NCI-H1048 (cell line): Measurements from ENCODE around the gene GRIN2C.

Experiments used
- DNase-seq: peaks from one replicate; lab custom pipeline; 2025; lab: John Stamatoyannopoulos, UW

GRIN2C gene

GRCh38 chr17:74799097-74799496 lies 60.6 kb downstream of the GRIN2C start:
- DNase-seq = no peak

DNA sequence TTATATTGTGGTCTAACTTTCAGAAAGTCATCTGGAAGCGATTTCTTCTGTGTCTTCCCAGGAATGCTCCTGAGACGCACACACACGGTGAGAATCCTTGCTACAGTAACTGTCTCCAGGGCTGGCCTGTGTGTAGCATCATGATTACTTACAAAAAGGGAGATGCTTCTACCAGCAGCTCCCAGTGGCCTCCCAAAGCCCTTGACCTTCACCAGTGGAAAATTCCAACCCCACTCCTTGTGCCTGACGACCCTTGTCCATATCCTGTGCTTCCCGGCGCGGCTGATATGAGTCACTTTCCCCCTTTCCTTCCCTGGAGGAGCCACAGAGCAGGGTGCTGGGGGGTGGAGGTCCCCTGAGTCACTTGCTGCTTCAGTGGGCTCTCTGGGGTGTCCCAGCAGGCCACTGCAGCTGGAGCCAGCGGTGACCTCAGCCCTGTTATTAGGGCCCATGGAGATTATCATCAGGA lies 61.4 kb downstream of the GRIN2C start:
- DNase-seq = no peak

DNA sequence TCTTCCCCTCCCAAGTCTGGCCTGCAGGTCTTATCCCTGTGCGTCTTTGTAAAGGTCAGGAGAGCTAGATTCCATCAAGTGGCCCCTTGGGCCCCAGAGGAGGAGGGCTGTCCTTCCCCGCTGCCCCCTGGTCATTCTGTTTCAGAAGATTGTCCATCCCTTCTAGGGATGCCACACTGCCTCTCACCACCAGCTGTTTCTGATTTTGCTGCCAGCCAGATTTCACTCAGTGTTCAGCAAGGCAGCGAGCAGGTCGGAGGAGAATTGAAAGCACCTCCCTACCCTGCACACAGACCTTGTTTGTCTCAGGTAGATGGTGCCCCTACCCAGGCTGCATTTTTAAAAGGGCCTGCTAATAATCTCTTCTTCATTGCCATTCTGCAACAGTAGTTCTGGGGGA lies 61.9 kb downstream of the GRIN2C start:
- DNase-seq = no peak

DNA sequence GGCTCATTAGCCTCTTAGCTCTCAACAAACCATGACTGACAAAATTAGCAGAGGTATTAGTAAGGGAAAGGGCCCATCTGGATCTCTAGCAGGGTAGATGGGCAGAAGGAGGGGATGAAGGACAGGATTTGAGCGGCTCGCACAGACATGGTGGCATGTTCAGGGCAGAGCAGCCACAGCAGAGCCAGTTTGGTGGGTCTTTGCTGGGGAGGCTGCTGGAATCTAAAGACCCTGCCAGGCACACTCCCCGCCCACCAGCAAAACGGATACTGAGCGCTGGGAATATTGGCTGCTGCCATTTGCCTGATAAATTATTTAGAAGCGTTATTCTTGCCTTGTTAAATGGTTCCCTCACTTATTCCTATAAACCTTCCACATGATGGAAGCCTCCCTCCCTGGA lies 62.8 kb downstream of the GRIN2C start:
- no peak for DNase-seq

DNA sequence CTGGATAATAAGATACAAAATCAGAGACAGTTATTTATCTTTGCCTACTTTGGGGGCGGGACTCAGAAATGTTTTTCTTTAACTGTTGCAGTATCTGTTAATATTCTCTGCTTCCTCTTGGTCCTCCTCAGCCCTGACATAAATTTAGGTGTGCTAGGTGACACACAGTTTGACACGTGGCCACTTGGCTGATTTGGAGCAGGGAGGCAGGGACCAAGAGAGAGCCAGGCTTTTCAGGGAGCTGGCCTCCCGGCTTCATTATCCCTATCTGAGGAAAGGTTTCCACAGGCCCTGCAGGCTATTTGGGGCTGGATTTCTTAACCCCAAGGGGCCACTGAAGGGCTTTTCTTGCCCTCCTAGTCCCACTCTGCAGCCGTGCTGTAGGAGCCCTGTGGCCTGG lies 63.5 kb downstream of the GRIN2C start:
- no peak for DNase-seq

GRCh38 chr17:74795327-74796020 lies 64.2 kb downstream of the GRIN2C start:
- no peak for DNase-seq

- DNase-seq = no peak
Observed at GRCh38 chr17:74792586-74793105, 67.0 kb downstream of the GRIN2C start.
